NOMO-1 (cell line): ENCODE data around the gene ST14.
"Not testable (repeated sequence)": the region's sequence is repeated elsewhere in the genome, so short reads cannot be mapped to it uniquely, and the experiment has no call there.

Source experiments
- DNase-seq, 2 experiments: peaks; one replicate each; lab custom pipeline; 2025; ENCODE audit not compliant: unreplicated experiment in 2 of 2; lab: John Stamatoyannopoulos, UW

ST14 gene

DNA sequence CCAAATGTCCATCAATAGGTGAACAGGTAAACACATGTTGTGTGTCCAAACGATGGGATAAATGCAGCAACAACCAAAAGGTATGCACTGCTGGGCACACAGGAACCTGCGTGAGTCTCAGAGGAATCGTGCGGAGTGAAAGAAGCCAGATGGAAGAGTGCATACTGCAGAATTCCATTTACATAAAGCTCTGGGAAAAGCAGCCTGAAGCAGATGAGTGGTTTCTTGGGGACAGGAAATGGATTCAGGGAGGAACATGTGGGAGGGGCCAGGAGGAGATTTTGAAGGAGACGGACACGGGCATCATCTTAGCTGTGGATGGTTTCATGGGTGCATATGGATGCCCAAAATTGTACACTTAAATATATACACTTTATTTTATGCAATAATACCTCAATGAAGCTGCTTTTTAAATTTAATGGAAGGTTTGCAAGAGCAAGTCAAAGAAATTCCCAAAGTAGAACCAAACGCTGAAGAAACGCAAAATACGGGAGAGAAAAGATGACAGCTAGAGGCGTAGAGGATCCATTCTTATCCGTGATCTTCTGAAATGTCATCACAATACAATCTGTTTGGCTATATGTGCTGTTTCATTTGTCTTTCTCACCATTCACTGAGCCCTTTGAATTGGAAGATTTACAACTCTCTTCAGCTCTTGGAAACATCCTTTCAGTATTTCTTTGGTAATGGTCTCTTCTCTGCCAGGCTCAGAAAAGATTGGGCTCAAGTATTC is 24.5 kb downstream of the ST14 start:
- no peak for DNase-seq

DNA sequence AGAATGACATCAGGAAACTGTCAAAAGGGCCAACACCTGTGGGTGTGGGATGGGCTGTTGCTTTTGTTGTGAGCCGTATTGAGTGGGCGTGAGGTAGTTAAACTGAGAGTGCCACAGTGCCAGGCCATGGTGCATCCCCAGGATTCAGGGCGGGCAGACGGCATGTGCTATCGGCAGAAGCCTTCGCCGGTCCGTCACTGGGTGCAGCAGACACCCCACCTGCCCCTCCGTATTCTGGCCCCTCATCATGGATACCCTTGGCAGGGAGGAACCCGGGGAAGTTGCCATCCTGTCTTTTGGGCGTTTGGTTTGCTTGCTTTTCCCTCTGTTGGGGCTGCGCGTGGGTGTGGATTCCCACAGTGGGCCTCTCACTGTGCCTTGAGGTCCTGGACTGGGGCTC is 27.5 kb downstream of the ST14 start:
- DNase-seq, result no peak

DNA sequence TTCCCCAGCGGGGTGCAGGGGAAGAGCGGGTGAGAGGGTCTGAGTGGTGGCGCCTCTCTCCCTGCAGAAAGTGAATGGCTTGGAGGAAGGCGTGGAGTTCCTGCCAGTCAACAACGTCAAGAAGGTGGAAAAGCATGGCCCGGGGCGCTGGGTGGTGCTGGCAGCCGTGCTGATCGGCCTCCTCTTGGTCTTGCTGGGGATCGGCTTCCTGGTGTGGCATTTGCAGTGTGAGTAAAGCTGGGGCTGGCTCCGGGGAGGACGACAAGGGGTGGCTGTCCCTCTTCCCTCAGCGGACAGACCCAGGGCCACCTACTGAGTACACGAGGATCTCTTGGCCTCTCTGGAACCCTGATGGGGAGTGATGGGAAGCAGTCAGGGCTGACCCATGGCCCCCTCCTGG is 28.5 kb downstream of the ST14 start:
- no peak for DNase-seq

DNA sequence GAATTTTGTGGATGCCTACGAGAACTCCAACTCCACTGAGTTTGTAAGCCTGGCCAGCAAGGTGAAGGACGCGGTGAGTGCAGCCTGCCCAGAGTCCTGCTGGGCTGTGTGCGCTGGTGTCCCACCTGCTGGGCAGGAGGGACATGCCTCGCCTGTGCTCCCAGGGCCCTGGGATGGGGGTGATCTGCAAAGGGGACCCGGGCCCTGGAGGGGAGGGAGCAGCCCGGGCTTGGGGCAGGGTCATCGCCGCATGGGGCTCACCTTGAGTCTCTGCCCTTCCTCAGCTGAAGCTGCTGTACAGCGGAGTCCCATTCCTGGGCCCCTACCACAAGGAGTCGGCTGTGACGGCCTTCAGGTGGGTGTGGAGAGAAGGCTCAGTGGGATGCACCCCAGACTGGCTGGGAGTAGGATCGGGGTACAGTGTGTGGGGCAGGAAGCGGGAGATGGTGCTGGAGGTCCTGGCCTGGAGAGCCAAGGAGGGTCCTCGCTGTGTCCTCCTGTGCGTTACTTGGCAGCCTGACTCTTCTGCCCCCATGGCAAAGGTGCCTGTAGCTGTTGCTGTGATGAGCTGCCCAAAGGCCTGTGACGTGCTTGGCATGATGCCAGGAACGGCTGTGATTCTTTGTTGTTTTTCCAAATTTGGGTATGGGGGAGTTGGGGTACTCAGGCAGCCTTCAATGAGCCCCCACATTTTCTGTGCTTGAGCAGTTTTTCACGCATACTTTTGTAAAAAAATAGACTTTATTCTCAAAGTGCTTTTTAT is 29.2 kb downstream of the ST14 start:
- no peak for DNase-seq

DNA sequence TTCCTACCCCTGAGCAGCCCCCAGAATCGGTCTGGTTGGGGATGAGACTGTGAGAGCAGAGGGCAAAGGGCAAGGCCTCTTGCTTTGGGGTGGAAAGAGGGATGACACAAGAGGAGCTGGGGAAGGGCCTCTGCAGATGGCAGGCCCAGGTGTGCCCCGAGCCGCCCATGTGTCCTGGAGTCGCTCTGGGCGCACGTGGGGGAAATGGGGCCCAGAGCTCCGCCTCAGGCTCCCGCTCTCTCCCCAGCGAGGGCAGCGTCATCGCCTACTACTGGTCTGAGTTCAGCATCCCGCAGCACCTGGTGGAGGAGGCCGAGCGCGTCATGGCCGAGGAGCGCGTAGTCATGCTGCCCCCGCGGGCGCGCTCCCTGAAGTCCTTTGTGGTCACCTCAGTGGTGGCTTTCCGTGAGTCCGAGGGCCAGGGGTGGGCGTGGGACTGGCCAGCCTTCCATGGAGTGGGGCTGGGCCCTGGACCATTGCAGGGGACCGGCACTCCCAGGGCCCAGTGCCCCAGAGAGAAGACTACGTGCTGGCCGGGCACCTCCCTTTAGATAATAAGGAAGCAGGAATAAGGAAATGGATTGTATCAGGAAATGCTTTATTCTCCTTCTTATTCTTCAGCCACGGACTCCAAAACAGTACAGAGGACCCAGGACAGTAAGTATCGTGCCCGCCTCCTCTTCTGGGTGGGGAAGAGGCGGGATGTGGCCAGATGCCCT is 30.1 kb downstream of the ST14 start:
- no peak for DNase-seq

DNA sequence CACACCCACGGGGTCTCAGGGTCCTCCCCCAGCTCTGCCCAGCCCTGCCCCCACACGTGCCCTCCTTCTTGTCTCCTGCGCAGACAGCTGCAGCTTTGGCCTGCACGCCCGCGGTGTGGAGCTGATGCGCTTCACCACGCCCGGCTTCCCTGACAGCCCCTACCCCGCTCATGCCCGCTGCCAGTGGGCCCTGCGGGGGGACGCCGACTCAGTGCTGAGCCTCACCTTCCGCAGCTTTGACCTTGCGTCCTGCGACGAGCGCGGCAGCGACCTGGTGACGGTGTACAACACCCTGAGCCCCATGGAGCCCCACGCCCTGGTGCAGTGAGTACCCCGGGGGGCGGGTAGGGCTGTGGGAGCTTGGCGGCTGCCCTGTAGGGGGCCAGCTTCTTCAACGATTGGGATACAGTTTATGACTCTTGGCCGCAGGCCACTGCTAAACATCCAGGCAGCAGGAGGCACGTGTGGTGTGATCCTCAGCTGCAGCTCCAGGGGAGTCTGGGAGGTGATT is 30.8 kb downstream of the ST14 start:
- no peak for DNase-seq

DNA sequence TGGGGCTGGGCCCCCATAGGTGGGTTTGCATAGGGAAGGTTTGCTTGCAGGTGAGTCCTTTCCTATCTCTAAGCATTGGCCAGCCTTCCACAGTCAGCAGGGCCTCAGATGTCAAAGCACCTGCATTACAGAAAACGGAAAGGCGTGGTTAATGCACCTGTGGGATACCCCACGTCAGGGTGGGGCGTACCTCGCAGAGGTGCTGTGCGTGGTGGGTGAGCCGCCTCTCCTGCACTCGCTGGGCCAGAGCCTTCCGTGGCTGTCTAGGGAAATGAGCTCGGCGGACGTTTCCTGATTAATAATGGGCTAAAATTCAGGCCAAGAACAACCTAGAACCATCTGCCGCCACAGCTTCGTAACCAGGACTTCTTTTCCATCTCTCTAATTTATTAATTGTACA is 32.3 kb downstream of the ST14 start:
- no peak for DNase-seq

DNA sequence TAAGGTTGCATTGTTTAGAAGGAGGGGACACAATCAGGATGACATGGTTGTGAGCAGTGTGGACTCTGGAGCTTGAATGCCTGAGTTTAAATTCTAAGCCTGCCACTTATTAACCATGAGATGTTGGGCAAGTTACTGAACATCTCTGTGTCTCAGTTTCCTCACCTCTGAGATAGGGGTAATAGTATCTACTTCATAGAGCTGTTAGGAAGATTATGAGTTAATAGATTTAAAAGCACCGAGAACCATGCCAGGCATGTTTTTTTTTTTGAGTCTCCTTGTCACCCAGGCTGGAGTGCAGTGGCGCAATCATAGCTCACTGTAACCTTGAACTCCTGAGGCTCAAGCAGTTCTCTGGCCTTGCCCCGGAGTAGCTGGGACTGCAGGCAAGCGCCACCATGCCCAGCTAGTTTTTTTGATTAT is 33.3 kb downstream of the ST14 start:
- no peak for DNase-seq

DNA sequence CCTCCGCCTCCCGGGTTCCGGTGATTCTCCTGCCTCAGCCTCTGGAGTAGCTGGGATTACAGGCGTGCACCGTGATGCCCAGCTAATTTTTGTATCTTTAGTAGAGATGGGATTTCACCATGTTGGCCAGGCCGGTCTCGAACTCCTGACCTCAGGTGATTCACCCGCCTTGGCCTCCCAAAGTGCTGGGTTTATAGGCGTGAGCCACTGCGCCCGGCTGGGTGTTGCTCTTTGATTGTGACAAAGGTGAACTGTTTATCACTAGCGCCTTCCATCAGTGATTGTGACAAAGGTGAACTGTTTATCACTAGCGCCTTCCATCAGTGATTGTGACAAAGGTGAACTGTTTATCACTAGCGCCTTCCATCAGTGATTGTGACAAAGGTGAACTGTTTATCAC is 34.0 kb downstream of the ST14 start:
- DNase-seq, result not testable (repeated sequence)

DNA sequence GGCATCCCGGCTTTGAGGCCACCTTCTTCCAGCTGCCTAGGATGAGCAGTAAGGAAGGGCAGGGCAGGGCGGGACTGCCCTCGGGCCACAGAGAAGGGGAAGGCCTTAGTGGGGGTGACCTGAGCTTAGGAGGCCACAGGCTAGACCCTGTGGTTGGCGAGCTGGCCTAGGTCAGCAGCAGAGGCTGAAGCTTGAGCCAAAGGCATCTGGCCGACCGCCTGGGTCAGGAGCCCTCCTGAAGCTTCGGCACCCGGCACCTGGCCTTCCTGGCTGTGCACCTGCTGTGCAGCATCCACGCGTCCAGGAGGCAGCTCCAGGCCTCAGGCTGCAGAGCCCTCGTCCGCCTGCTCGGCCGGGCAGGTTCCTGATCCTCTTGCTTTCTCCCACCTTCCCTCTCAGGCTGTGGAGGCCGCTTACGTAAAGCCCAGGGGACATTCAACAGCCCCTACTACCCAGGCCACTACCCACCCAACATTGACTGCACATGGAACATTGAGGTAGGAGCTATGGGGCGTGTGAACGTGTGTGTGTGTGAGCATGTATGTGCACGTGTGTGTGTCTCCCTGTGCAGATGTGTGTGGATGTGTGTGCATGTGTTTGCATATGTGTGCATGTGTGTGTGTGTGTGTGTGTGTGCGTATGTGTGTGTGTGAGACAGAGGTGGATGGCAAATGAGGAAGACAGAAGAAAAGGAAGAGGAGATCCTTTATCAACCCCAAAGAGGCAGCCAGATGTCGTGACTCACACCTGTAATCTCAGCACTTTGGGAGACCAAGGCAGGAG is 34.9 kb downstream of the ST14 start:
- no peak for DNase-seq

DNA sequence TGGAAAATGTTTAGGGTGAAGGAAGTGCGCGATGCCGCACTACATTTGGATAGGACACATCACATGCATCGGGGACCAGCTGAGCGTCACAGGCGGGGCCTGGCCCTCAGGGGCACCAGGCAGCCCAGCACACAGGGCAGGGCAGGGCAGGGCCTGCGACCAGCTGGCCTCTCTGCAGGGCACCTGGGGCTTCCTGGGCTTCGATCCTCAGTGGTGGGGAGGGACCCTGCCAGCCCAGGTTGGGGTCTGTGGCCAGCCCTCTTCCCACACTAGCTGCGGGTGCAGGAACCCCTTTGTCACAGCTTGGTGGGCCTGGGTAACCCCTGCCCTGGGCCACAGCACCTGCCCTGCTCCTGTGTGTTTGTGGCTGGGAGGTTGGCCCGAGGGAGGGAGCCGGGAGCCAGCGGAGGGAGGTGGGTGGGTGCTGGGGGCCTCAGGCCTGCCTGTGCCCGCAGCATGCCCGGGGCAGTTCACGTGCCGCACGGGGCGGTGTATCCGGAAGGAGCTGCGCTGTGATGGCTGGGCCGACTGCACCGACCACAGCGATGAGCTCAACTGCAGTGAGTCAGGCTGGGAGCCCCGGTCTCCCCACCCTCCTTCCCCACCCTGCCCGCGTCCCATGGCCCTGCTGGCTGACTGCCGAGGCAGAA is 37.9 kb downstream of the ST14 start:
- no peak for DNase-seq

DNA sequence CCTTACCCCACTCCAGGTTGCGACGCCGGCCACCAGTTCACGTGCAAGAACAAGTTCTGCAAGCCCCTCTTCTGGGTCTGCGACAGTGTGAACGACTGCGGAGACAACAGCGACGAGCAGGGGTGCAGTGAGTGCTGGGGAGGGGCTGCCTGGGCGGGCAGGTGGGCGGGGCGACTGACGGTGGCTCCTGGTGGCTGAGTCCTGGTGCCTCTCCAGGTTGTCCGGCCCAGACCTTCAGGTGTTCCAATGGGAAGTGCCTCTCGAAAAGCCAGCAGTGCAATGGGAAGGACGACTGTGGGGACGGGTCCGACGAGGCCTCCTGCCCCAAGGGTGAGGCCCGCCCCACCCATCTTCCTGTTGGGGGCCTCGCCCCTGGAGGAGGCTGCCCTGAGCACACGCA is 38.7 kb downstream of the ST14 start:
- DNase-seq, result no peak

DNA sequence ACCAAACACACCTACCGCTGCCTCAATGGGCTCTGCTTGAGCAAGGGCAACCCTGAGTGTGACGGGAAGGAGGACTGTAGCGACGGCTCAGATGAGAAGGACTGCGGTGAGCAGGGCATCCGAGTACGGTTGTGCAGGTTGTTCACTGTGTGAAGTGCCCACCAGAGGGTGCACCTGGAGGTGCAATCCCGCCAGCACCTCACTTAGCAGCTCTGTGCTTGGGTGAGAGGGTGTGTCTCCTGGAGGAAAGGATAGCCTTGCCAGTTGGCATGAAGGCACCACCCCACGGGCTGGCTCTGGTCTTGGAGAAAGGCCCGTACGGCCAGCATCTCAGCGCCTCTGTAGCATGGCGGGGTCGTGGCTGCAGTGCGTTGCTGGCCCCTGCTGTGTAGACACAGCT is 39.4 kb downstream of the ST14 start:
- no peak for DNase-seq

DNA sequence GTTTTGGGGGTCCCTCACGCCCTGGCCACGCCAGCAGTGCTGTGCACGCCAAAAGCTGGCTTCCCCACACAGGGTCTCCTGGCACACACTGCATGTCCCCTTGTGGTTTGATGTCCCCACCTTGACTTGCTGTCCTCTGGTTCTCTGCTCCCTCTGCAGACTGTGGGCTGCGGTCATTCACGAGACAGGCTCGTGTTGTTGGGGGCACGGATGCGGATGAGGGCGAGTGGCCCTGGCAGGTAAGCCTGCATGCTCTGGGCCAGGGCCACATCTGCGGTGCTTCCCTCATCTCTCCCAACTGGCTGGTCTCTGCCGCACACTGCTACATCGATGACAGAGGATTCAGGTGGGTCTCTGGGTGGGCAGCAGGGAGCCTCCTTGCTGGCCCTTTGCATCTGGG is 40.2 kb downstream of the ST14 start:
- no peak for DNase-seq

DNA sequence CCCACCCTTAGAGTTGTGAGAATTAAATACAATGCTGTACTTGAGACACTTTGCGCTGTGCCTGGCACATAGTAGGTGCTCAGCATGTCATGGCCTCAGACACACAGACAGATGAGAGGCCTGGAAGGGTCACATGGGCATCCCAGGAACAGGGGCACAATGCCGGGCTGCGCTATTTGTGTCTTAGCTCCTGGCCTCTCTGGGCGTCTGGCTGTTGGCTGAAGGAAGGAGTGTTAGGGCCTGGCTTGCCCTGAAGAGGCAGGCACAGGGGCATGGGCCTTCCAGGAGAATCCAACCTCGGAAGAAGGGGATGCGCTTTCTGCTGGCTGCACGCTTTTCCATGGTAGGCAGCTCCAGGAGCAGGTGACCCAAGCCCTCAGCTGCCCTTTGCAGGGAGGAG is 41.4 kb downstream of the ST14 start:
- no peak for DNase-seq

DNA sequence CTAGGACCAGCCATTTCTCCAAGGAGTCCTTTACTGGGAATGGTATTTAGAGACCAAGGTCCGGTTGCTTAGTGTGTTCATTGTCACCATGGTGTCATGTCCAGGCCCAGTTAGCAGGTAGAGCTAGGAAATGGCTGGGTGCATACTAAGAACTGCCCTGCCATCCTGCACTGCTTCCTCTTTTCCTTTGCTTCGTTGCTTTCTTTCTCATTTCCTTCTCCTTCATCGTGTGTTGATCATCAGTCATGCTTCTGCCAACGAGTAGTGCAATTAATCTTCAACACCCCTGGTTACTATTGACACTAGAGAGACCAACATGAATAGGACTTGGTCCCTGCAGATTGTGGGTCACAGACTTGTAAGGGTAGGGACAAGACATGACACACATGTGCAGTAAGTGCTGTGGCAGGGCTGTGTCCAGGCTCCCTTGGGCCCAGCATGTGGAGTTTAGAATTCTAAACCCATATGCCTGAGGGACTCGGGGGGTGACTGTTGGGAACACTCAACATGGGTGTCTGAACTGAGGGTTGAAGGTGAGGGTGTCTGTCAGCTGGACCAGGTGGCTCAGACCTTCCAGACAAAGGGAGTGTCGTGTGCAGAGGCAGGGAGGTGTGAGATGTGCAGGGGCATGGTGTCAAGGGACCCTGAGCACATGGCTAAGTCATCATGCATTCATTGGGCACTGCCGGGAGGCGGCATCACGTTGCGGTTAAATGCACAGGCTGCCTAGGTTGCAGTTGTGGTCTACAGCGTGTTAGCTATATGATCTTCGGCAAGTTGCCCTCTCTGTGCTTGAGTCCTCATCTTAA is 42.6 kb downstream of the ST14 start:
- DNase-seq, result peak in 1 of 2 experiments; percentile 57

DNA sequence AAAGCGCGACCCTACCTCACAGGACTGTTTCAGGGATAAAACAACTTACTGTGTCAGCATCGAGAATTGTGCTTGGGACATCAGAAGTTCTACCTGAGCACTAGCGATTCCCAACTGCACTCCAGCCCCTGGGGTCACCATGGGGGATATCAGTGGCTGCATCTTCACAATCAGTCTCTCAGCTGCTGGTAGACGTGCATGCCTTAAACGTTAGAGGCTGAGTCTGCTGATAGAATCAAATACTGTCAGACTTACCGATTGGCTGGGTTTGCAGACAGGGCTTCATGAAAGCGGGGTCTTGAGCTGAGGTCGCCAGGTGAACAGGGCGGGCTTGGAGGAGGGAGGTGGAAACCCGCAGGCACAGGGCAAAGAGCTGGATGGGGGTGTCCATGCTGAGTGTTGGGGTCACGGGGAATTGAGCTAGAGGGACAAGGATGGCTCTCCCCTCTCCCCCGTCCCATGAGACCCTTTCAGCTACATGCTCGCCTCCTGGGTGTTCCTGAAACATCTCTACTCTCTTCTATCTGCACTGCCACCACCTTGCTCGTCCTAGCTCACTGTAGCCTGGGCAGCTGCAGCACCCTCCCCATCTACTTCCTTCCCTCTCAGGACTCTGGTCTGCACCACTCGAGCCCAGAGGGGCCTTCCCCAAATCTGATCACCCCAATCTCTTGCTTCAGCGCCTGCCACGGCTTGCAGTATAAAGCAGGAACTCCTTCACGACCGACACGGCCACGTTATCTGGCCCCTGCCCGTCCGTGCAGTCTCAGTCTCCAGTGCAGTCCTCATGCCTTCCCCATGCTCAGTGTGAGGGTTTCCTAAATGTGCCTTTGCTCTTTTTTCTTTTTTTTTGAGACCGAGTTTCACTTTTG is 43.5 kb downstream of the ST14 start:
- no peak for DNase-seq
